Mucosa of stomach (tissue), 1 donor: ENCODE measurements around the gene FBXO47.

Experiments
- H3K27me3 ChIP-seq: one replicate; pipeline ENCODE4 v1.7.0; 2013; ENCODE audit warnings: mild to moderate bottlenecking, low read length; ENCODE audit not compliant: control insufficient read depth, insufficient read depth
- H3K36me3 ChIP-seq: one replicate; pipeline ENCODE4 v1.7.0; 2013; ENCODE audit warnings: low read length; ENCODE audit not compliant: control insufficient read depth, insufficient read depth
- H3K4me1 ChIP-seq: one replicate; pipeline ENCODE4 v1.7.0; 2013; ENCODE audit warnings: mild to moderate bottlenecking, low read length; ENCODE audit not compliant: control insufficient read depth, insufficient read depth
- H3K4me3 ChIP-seq: one replicate; pipeline ENCODE4 v1.7.0; 2013; ENCODE audit warnings: low read length
- H3K9ac ChIP-seq: one replicate; pipeline ENCODE4 v1.7.0; 2013; ENCODE audit warnings: mild to moderate bottlenecking, low read length, moderate library complexity
- H3K9me3 ChIP-seq: one replicate; pipeline ENCODE4 v1.7.0; 2013; ENCODE audit warnings: mild to moderate bottlenecking, low read length, moderate library complexity; ENCODE audit not compliant: control insufficient read depth
- donor health status: Pancreatic carcinoma.

Gene FBXO47

GRCh38 chr17:38967290-38967738 is at the start of gene FBXO47:
Gene FBXO47, minus strand, starts transcription at chr17:38967403. Its CDS starts 4,378 bp downstream, at chr17:38963025.
- H3K36me3 ChIP-seq: no peaks in the 10 kb centered on the region
- no peak within 1 kb of the TSS for H3K4me3 ChIP-seq
- peaks cover 4% of the 10 kb centered on the region for H3K4me1 ChIP-seq
- no peaks in the 10 kb centered on the region for H3K9me3 ChIP-seq
- H3K9ac ChIP-seq: peak within 1 kb of the TSS; percentile 41
- no peaks in the 10 kb centered on the region for H3K27me3 ChIP-seq

- Histone ChIP-seq H3K9me3 (no peaks in the 10 kb centered on the region), H3K9ac (no peak overlapping the region), H3K27me3 (no peaks in the 10 kb centered on the region), H3K36me3 (no peaks in the 10 kb centered on the region), H3K4me1 (no peaks in the 10 kb centered on the region), H3K4me3 (no peak overlapping the region)
Measured at GRCh38 chr17:39016193-39017153, 49.3 kb upstream of the FBXO47 start.

- Histone ChIP-seq H3K9me3 (no peaks in the 10 kb centered on the region), H3K4me1 (no peaks in the 10 kb centered on the region), H3K36me3 (no peaks in the 10 kb centered on the region), H3K9ac (no peak overlapping the region), H3K27me3 (no peaks in the 10 kb centered on the region), H3K4me3 (no peak overlapping the region)
Measured at GRCh38 chr17:39015546-39015935, 48.3 kb upstream of the FBXO47 start.

GRCh38 chr17:39014795-39015545 is 47.8 kb upstream of the FBXO47 start:
- Histone ChIP-seq H3K27me3 (no peaks in the 10 kb centered on the region), H3K9ac (no peak overlapping the region), H3K9me3 (no peaks in the 10 kb centered on the region), H3K36me3 (no peaks in the 10 kb centered on the region), H3K4me1 (no peaks in the 10 kb centered on the region), H3K4me3 (no peak overlapping the region)

- H3K9ac ChIP-seq: no peak overlapping the region
- H3K4me3 ChIP-seq: no peak overlapping the region
- H3K9me3 ChIP-seq: no peaks in the 10 kb centered on the region
- no peaks in the 10 kb centered on the region for H3K4me1 ChIP-seq
- peaks cover 6% of the 10 kb centered on the region for H3K27me3 ChIP-seq
- no peaks in the 10 kb centered on the region for H3K36me3 ChIP-seq
Measured at GRCh38 chr17:39014044-39014794, 47.0 kb upstream of the FBXO47 start.

GRCh38 chr17:39012725-39013124 is 45.5 kb upstream of the FBXO47 start:
- H3K36me3 ChIP-seq: no peaks in the 10 kb centered on the region
- no peaks in the 10 kb centered on the region for H3K9me3 ChIP-seq
- H3K9ac ChIP-seq: no peak overlapping the region
- H3K27me3 ChIP-seq: peaks cover 6% of the 10 kb centered on the region
- H3K4me1 ChIP-seq: no peaks in the 10 kb centered on the region
- H3K4me3 ChIP-seq: no peak overlapping the region

GRCh38 chr17:39011907-39012468 is 44.8 kb upstream of the FBXO47 start:
- Histone ChIP-seq H3K4me3 (no peak overlapping the region), H3K36me3 (no peaks in the 10 kb centered on the region), H3K4me1 (no peaks in the 10 kb centered on the region), H3K27me3 (peaks cover 6% of the 10 kb centered on the region), H3K9ac (no peak overlapping the region), H3K9me3 (no peaks in the 10 kb centered on the region)

GRCh38 chr17:39009581-39010001 is 42.4 kb upstream of the FBXO47 start:
- Histone ChIP-seq H3K4me3 (no peak overlapping the region), H3K4me1 (no peaks in the 10 kb centered on the region), H3K36me3 (no peaks in the 10 kb centered on the region), H3K27me3 (peaks cover 6% of the 10 kb centered on the region), H3K9ac (no peak overlapping the region), H3K9me3 (no peaks in the 10 kb centered on the region)

GRCh38 chr17:39008633-39009032 is 41.4 kb upstream of the FBXO47 start:
- no peaks in the 10 kb centered on the region for H3K9me3 ChIP-seq
- no peaks in the 10 kb centered on the region for H3K4me1 ChIP-seq
- peaks cover 6% of the 10 kb centered on the region for H3K27me3 ChIP-seq
- no peak overlapping the region for H3K9ac ChIP-seq
- no peak overlapping the region for H3K4me3 ChIP-seq
- no peaks in the 10 kb centered on the region for H3K36me3 ChIP-seq

GRCh38 chr17:39002991-39003715 is 36.0 kb upstream of the FBXO47 start:
- Histone ChIP-seq H3K27me3 (no peaks in the 10 kb centered on the region), H3K9me3 (no peaks in the 10 kb centered on the region), H3K9ac (no peak overlapping the region), H3K36me3 (no peaks in the 10 kb centered on the region), H3K4me3 (no peak overlapping the region), H3K4me1 (peaks cover 6% of the 10 kb centered on the region)
